HG02884 (cell line): ENCODE data around the gene HSF2BP.
"Not testable (repeated sequence)": the region's sequence is repeated elsewhere in the genome, so short reads cannot be mapped to it uniquely, and the experiment has no call there.

Experiments
- ATAC-seq: cut with Tn5 transposase; IDR thresholded peaks from one replicate; pipeline ENCODE4 v1.9.1; 2021; ENCODE audit warnings: mild to moderate bottlenecking, moderate library complexity; ENCODE audit not compliant: unreplicated experiment

Gene HSF2BP

DNA sequence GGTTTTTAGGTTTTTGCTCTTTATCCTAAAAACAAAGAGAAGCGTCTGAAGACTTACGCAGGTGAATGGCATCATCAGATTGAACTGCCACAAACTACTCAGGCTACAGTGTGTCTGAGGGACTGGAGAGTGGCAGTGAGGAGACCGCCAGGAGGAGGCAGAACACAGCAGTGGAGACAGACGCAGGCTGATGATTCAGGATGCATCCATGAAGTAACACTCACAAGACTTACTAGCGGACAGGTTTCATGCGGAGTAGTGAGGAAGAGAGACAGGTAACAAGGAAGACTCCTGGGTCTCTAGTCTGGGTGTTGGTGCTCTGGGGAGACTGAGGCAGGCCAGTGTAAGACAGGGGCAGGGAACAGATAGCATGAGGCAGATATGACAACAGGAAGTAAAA, 5.7 kb downstream of the HSF2BP start:
- ATAC-seq, result no peak

DNA sequence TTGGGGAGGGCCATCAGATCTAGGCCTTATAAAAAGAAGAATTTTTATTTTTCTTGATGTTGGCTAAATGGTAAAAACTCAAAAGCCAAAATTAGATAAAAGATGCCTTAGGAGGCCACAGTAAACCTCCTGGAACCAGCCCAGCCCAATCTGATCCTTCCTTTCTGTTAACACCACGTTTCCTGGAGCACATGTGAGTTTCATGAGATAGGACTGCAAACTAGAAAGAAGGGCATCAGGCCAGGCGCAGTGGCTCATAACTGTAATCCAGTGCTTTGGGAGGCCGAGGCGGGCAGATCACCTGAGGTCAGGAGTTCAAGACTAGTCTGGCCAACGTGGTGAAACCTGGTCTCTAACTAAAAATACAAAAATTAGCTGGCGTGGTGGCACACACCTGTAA, 6.7 kb downstream of the HSF2BP start:
- ATAC-seq, result no peak

DNA sequence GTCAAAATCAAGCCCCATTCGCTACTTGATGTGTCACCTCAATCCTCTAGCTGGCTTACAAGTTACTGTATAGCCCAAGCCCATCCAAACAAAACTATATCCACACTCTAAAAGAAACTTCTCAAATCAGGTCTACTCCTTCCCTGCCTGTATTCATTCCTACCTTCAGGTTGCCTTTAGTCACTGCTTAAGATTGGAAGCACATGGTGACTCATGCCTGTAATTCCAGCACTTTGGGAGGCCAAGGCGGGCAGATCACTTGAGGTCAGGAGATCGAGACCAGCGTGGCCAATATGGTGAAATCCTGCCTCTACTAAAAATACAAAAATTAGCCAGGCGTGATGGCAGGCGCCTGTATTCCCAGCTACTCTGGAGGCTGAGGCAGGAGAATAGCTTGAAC, 7.4 kb downstream of the HSF2BP start:
- not testable (repeated sequence) for ATAC-seq

DNA sequence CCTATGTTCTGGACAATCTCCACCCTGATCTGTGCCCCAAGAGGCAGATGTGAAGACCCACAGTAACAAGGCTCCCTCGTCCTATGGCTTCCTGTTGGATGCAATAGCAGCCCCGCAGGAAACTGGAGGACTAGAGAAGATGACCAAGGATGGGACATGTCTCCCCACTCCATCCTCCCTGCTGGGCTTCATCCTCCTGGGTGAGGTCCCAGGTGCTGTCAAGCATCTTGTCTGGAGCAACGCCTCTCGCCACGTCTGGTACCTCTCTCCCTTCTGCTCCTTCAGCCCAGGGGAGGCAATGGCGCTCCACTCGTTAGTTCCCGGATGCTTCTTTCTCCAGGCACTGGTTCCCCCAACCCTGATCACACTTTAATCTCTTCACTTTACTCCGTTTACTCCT, 11.1 kb downstream of the HSF2BP start:
- ATAC-seq, result no peak

DNA sequence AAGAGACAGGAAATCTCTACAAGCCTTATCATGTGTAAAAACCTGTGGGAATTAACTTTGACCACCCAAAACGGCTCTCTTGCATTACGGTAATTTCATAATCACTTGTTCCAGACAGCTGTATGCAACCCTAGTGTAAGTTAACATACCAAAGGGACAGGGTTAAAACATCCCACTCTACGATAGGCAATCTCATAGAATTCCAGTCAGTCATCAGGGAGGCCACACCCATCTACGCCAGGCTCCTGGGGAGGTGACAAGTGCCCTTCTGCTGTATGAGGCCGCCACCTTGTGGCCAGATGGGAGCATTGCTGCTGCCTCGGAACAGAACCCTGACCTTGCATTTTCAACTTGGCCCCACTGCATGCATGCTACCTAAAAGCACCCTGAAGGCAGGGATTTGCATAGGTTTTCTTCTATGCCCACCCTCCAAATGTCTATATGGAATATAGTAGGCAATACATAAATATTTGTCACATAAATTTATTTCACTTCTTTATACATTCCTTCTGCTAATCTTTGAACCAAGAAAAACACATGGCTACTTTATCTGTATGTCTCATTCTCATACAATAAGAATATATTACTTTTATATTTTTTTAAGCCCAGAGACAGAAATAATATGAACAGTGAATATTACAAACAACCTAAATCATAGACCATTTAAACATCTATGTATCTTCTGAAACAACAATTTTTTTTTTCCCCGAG, 12.6 kb downstream of the HSF2BP start:
- ATAC-seq, result no peak

DNA sequence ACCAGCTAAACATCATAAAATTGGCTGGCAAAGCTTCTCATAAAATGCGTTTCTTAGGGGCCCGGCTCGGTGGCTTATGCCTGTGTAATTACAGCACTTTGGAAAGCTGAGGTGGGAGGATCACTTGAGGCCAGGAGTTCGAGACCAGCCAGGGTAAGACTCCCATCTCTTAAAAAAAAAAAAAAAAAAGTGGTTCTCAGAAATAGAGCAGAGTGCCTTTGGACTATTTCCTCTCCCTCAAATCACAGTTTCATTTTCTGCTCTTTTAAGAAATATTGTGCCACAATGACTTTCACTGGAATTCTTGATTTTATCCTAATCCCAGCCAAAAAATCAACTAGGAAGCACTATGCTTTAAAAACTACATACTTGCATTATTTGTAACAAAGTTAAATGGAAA, 13.3 kb downstream of the HSF2BP start:
- no peak for ATAC-seq

DNA sequence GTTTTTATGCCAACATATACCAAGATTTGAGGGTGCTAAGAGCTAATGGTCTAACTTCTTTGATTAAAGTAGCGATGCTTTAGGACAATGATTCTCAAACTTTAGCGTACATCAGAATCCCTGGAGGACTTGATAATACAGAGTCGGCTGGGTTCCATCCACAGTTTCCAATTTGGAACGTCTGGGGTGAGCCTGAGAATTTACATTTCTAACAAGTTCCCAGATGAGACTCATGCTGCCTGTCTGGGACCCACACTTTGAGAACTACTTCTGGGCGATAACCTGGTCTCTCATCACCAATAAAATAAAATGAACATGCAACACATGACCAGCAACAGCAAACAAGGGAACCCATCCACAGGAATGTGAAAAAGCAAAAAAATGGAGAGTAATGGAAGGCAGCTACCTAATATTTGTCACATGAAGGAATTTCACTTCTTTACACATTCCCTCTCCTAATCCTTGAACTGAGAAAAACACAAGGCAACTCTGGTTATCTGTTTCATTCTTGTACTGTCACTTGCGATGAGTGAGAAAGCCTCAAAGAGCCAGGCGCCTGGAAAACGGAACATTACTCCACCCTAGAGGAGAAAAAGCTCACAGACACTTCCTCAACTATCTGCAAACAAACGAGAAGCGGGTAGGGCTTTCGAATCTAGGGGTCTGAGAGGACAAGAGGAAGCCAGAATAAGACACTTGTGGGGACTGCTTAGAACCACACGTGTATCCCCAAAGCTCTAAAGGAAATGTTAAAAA, 14.0 kb downstream of the HSF2BP start:
- no peak for ATAC-seq

DNA sequence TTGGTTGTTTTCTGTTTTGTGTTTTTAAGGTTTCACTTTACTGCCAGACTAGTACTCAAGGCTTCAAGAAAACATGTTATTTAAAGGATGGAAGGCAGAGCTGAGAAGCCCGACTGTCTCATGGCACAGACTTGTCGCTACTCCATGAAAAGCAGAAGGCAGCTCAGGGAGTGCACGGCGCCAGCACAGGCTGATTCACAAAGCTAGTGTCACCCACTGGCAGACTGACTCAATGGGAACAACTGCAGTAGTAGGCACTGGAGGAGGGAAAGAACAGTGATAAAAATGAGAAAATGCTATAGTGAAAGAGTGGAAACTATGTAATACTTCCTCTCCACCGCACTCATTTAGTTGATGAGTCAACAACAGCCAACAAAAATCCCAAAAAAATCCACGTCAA, 14.7 kb downstream of the HSF2BP start:
- ATAC-seq, result no peak

DNA sequence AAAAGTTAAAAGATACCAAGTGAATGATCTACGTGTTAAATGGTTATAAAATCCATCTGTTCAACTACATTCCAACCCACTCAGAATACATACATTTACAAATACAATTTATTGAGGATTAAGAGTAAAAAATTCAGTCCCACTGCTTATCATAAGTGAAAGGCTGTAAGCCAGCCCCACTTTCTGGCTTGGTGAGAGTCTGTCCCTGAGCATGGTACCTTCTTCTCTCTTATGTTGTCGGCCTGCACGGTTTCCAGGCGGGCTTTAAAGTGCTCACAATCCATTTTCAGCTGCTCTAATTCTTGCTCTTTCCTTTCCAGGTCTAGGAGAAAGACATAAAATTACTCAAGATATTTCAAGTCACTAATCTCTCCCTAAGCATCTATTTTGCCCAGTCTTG, 15.2 kb downstream of the HSF2BP start:
- ATAC-seq, result no peak

DNA sequence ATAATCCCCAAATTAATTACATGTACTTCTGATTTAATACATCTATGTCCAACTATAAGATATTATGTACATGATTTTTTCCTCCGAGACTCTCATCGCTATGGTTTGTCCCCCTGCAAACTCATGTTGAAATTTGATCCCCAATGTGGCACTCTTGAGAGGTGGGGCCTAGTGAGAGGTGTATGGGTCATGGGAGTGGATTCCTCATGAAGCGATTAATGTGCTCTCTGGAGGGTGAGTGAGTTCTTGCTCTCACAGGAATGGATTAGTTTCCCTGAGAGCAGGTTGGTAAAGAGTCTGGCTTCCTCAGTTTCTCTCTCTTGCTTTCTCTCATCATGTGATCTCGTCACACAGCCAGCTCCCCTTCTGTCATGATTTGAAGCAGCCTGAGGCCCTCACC, 16.1 kb downstream of the HSF2BP start:
- ATAC-seq, result no peak

DNA sequence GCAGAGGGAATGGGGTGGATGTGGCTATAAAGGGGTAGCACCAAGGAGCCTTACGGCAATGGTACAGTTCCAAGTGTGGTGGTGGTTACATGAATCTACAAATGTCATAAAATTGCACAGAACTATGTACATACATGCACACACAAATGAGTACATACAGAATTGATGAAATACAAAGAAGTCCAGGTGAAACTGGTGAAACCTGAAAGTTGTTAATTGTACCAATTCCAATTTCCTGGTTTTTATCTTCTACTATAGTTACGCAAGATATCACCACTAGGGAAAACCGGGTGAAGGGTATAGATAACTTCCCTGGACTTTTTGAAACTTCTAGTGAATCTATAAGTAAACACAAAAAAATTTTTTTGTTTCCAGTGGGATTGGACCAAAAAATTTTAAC, 18.9 kb downstream of the HSF2BP start:
- no peak for ATAC-seq

DNA sequence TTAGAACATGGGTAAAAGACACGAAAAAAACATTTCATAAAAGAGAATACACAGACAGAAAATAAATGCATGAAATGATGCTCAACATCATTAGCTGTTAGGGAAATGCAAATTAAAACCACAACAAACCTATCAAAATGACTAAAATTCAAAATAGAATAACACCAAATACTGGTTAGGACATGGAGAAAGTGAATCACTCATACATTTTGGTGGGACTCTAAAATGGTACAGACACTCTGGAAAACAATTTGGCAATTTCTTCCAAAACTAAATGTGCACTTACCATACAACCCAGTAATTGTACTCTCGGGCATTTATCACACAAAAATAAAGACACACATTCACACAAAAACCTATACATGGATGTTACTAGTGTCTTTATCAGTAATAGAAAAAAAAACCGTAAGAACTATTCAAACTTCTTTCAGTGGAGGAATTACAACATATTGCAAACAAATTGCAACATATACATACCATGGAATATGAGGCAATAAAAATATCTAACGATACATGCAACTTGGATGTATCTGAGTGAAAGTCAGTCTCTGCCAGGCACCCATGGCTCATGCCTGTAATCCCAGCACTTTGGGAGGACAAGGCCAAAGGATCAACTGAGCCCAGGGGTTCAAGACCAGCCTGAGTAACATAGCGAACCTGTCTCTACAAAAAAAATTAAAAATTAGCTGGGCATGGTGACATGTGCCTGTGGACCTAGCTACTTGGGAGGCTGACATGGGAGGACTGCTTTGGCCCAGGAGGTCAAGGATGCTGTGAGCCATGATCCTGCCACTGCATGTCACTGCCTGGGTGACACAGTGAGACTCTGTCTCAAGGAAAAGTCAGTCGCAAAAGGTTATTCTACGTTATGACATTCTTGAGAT, 19.6 kb downstream of the HSF2BP start:
- ATAC-seq, result no peak

DNA sequence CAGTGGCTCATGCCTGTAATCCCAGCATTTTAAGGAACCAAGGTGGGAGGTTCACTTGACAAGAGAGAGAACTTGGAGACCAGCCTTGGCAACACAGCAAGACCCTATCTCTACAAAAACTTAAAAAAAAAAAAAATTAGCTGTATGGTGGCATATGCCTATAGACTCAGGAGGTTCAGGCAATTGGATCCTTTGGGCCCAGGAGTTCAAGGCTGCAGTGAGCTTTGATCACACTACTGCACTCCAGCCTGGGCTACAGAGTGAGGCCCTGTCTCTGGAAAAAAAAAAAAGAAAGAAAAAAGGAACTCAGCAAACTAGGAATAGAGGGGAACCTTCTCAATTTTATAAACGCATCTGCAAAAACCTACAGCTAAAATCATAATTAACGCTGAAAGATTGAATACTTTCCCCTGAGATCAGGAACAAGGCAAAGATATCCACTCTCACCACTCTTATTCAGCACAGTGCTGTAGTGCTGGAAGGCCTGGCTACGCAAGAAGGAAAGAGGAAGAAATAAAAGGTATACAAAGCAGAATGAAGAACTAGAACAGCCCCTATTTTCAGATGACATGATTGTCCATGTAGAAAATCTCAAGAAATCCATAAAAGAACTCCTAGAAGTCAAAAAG, 21.6 kb downstream of the HSF2BP start:
- ATAC-seq, result no peak

DNA sequence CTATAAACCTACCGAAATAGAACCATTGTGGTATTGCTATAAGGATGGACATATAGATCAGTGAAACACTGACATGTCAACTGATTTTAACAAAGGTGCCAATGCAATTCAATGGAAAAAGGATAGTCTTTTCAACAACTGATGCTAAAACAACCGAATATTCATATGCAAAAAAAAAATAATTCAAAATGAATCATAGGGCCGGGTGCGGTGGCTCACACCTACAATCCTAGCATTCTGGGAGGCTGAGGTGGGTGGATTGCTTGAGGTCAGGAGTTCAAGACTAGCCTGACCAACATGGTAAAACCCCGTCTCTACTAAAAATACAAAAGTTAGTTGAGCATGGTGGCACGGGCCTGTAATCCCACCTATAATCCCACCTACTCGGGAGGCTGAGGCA, 23.9 kb downstream of the HSF2BP start:
- no peak for ATAC-seq

DNA sequence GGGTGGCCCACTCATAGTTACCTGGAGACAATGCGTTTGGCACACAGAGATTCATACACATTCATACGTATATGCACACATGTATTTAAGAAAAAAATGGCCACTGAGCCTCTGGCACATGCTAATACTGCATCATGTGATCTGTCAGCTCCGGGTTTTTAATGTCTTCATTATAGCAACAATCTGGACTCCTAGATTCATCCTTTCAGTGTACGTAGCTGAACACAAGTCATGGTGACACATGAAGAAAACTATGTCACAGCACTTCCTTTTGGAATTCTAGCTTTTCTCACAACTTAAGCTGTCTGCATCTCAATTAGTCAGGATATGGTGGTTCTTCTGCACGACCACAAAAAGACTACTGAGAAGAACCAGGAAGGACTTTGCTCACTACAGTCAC, 24.7 kb downstream of the HSF2BP start:
- no peak for ATAC-seq

DNA sequence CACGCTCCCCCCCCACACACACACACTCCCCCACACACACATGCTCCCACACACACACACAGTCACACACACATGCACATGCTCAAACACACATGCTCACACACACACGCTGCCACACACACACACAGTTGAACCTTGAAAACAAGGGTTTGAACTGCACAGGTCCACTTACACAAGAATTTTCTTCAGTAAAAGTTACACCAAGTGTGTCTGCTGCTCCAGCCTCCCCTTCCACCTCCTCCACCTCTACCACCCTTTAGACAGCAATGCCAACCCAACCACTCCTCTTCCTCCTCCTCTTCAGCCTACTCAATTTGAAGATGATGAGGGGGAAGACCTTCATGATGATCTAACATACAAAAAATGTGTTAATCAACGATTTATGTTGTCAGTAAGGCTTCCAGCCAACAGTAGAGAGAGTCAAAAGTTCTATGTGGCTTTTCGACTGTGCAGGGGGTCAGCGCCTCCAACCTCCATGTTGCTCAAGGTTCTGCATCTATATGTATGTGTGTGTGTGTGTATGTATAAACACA, 26.8 kb downstream of the HSF2BP start:
- ATAC-seq, result no peak

DNA sequence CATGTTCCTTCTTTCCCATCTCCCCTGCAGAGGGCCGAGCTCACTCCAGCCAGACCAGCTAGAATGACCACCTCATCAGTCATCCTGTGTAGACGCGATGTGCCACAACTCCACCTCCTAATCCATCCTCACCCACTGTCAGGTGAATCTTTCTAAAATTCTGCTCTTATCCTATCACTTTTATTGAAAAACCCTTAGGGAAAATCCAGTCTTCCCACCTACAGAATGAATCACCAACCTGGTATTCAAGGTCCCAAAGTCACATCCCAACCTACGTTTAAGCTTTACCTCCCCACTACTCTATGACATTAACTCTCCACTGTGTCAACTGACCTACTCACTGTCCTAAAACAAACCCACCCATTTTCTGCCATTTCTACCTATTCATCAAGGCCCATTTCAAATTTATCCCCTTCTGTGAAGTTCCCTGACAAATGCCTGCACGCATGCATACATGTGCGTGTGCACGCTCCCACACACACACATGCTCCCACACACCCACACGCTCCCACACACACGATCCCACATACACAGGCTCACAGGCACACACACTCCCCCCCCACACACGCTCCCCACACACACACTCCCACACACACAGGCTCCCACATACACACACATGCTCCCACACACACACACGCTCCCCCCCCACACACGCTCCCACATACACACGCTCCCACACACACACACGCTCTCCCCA, 27.7 kb downstream of the HSF2BP start:
- no peak for ATAC-seq

DNA sequence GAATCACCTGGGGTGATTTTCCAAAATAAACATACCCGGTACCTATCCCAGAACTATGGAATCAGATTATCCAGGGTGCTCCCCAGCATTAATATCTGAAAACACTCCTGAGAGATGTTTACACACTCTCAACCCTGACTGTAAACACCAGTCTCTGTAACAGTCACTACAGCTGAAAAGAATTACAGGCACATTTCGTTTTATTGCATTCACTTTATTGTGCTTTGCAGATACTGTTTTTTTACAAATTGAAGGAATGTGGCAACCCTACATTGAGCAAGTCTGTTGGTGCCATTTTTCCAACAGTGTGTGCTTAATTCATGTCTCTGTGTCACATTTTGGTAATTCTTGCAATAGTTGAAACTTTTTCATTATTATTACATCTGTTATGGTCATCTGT, 31.8 kb downstream of the HSF2BP start:
- no peak for ATAC-seq

DNA sequence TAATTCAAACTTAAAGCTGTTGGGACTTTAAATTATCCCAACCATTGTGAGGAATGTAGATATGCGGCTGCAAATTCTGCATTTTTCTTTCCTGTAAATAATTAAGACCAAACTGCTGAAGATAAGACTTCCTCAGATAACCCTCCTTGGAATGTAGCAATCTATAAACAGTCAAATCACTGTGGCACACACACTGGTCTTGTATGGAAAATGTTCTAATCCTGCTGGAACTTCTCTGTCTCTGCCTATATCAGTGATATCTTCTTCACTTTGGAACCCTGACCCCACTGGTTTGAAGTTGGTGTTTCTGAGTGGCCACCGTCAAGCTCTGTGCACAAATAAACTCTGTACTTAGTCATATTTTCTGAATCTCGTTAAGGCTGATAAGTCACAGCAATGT, 32.9 kb downstream of the HSF2BP start:
- ATAC-seq, result no peak

DNA sequence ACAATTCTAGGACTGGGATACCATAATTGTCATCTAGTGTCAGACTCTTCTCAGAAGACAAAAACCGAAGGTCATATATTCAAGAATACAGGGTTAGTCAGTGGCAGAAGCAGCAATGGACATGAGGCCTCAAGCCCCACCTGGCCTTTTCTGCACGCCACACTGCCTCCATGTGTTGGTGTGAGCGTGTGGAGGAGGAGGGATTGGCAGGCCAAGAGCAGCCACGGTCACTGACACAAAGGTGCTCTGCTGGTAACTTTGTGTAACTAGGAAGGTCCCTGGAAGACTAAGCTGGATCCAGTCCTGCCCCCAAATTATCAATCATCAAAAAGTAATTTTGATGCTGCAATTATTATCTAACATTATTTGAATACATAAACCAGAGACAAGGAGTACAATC, 34.9 kb downstream of the HSF2BP start:
- ATAC-seq, result no peak
